Natural killer cell (primary cell): Measurements from ENCODE around the gene MPL. TPM values are rescaled to one million over a fixed set of nuclear protein-coding genes. Genes with fewer than 3 reads are reported as not detected.
"Not testable (repeated sequence)": the region's sequence is repeated elsewhere in the genome, so short reads cannot be mapped to it uniquely, and the experiment has no call there.

ENCODE experiments used
- ATAC-seq, 3 donors: fragments of 150-1000 bp in 2 of 3; fragments of 200-7000 bp in 1 of 3; cut with Tn5 transposase; 1 replicate in 1 of 3; 2 replicates in 2 of 3; pipeline ENCODE4 v1.10.0; 2021; ENCODE audit warnings: mild to moderate bottlenecking in 2 of 3, moderate library complexity in 2 of 3
- DNase-seq, 2 donors: peaks; one replicate each; pipeline versions ENCODE4 v3.0.0 to v3.0.0-alpha.2; 2013 to 2021; ENCODE audit warnings: mixed read lengths in 1 of 2
- H3K27ac ChIP-seq: one replicate; pipeline ENCODE4 v1.5.1; 2013; ENCODE audit warnings: mild to moderate bottlenecking, low read length
- H3K27me3 ChIP-seq: one replicate; pipeline ENCODE4 v1.6.1; 2013; ENCODE audit warnings: low read length; ENCODE audit not compliant: control insufficient read depth, insufficient read depth
- H3K36me3 ChIP-seq: one replicate; pipeline ENCODE4 v1.6.1; 2013; ENCODE audit warnings: low read length; ENCODE audit not compliant: control insufficient read depth, insufficient read depth
- H3K4me1 ChIP-seq: one replicate; pipeline ENCODE4 v1.6.1; 2013; ENCODE audit warnings: low read length; ENCODE audit not compliant: control insufficient read depth, insufficient read depth
- H3K4me3 ChIP-seq: one replicate; pipeline ENCODE4 v1.5.1; 2013; ENCODE audit warnings: low read length
- H3K9me3 ChIP-seq: one replicate; pipeline ENCODE4 v1.6.1; 2013; ENCODE audit warnings: low read length; ENCODE audit not compliant: control insufficient read depth, insufficient read depth
- H3K27ac Mint-ChIP-seq, 2 donors: one replicate each; pipeline ENCODE4 v1.8.0; 2022; ENCODE audit warnings: mild to moderate bottlenecking in 2 of 2, mixed read lengths in 2 of 2, moderate library complexity in 1 of 2
- H3K27me3 Mint-ChIP-seq, 2 donors: one replicate each; pipeline ENCODE4 v1.8.0; 2022; ENCODE audit warnings: low read depth in 2 of 2, mixed read lengths in 2 of 2
- H3K36me3 Mint-ChIP-seq: one replicate; pipeline ENCODE4 v1.8.0; 2022; ENCODE audit warnings: mixed read lengths
- H3K4me1 Mint-ChIP-seq, 2 donors: one replicate each; pipeline ENCODE4 v1.8.0; 2022; ENCODE audit warnings: mixed read lengths in 2 of 2
- H3K4me3 Mint-ChIP-seq: one replicate; pipeline ENCODE4 v1.8.0; 2022; ENCODE audit warnings: mild to moderate bottlenecking, moderate library complexity, mixed read lengths
- H3K9me3 Mint-ChIP-seq, 2 donors: one replicate each; pipeline ENCODE4 v1.8.0; 2022; ENCODE audit warnings: mixed read lengths in 2 of 2
- WGBS: methylation state at CpG from one replicate; pipeline ENCODE4 v1.1.7; 2013; ENCODE audit warnings: missing lambda C conversion rate; ENCODE audit not compliant: insufficient coverage; 5-methylcytosine and 5-hydroxymethylcytosine counted together
- intact Hi-C: fragments of 100-400 bp; cut with micrococcal nuclease; formaldehyde crosslinking; loops from one replicate; pipeline ENCODE4 v1.14.2; 2022
- total RNA-seq, 4 donors: library from RNA; stranded (reverse); fragments of 120-200 nt in 1 of 4; gene quantifications; one replicate each; pipeline versions ENCODE4 v1.2.3 to v1.2.4, GENCODE V29; 2013 to 2022
- TF ChIP-seq, protein P1 (sequence below): fragments of 200-600 bp; IDR thresholded peaks from one replicate; pipeline ENCODE4 v1.8.0; 2022; ENCODE audit warnings: antibody characterized with exemption

Gene MPL
- total RNA-seq, 3 donors from 2014 or later (not counting 1 experiment from before 2014, with no cell fraction given) = 0.43 to 1.7 (median 0.48) TPM

DNA sequence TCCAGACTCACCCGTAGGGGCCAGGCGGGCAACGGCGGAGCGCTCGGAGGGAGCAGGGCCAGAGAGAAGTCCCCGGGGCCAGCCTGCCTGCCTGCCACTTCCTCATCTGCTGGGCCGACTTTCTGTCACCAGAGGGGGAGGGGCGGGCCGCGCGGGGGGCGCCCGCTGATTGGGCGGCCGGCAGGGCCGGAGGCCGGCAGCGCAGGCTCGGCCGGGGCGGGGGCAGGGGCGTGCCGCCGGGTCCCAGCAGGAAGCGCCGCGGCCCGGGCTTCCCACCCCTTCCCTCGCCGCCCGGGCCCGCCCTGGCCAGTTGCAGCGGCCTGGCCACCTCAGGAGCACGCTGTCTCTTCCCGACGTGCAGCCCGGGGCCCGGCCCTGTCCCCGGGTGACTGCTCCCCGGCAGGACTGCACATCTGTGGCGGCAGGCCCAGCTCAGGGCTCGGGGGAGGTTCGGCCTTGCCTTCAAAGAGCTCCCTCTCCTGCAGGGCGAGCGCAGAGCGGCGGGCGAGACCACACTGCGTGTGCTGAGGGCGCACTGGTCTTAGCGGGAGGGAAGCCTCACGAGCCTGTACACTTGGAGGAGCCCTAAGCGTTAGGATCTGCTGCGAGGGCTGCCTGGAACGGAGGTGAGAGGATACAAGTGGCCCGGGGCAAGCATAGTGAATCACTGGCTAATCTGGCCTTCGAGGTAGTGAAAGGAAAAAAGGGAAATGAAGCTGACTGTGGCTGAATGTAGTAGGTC, 30.5 kb downstream of the MPL start, which contains the start of gene ELOVL1:
TSS of gene ELOVL1 (minus strand) at position 108 of the 742 bp plus-strand sequence. CDS start 2,402 bp downstream, outside the sequence.
- H3K4me3 Mint-ChIP-seq = peak within 1 kb of the TSS; percentile 96
- peaks cover 25% of the 10 kb centered on the region for H3K36me3 ChIP-seq
- H3K27me3 Mint-ChIP-seq = no peaks in the 10 kb centered on the region
- no peaks in the 10 kb centered on the region for H3K9me3 ChIP-seq
- TF ChIP-seq, protein P1, sequence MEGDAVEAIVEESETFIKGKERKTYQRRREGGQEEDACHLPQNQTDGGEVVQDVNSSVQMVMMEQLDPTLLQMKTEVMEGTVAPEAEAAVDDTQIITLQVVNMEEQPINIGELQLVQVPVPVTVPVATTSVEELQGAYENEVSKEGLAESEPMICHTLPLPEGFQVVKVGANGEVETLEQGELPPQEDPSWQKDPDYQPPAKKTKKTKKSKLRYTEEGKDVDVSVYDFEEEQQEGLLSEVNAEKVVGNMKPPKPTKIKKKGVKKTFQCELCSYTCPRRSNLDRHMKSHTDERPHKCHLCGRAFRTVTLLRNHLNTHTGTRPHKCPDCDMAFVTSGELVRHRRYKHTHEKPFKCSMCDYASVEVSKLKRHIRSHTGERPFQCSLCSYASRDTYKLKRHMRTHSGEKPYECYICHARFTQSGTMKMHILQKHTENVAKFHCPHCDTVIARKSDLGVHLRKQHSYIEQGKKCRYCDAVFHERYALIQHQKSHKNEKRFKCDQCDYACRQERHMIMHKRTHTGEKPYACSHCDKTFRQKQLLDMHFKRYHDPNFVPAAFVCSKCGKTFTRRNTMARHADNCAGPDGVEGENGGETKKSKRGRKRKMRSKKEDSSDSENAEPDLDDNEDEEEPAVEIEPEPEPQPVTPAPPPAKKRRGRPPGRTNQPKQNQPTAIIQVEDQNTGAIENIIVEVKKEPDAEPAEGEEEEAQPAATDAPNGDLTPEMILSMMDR = no peak
- H3K9me3 Mint-ChIP-seq = no peaks in the 10 kb centered on the region
- ATAC-seq = peak; percentile 87 to 95 (median 90)
- DNase-seq = peak; percentile 85 to 87
- peak within 1 kb of the TSS; percentile 80 for H3K27ac ChIP-seq
- H3K4me3 ChIP-seq = peak within 1 kb of the TSS; percentile 88
- WGBS = under 1% methylated on average over 58 of the region's 58 CpGs
- peak within 1 kb of the TSS; percentile 90 to 94 for H3K27ac Mint-ChIP-seq
- H3K27me3 ChIP-seq = no peaks in the 10 kb centered on the region
- peaks cover 32% of the 10 kb centered on the region for H3K4me1 ChIP-seq
- intact Hi-C loops = loop anchor here (1.0 kb wide), 2 partner anchors 10 to 21 kb away; partner anchors contain the start of genes CDC20, MED8 and SZT2
- H3K4me1 Mint-ChIP-seq = peaks cover 35 to 53% of the 10 kb centered on the region in 2 donors
- H3K36me3 Mint-ChIP-seq = no peaks in the 10 kb centered on the region

DNA sequence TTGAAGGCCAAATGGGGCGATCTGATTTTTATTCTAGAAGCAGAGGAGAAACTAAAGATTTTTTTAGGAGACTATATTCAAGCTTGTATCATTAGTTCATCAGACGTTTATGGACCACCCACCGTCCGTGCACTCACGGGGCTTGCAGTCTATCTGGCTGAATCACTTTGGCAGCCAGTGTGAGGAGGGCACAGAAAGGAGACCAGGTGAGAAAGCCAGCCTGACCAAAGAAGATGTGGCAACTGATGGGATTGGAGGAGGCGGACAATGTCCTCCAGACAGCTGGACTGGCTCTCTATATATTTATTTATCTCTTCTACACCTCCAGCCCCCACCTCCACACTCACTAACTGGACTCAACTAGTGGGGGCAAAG, 31.0 kb downstream of the MPL start:
- H3K27ac ChIP-seq = peak overlapping the region; percentile 79
- Mint-ChIP-seq H3K27ac (peak overlapping the region; percentile 90 to 94), H3K4me1 (peaks cover 35 to 53% of the 10 kb centered on the region in 2 donors), H3K9me3 (no peaks in the 10 kb centered on the region), H3K4me3 (peak overlapping the region; percentile 96), H3K36me3 (no peaks in the 10 kb centered on the region), H3K27me3 (no peaks in the 10 kb centered on the region)
- peaks cover 19% of the 10 kb centered on the region for H3K36me3 ChIP-seq
- no peak for DNase-seq
- peak overlapping the region; percentile 88 for H3K4me3 ChIP-seq
- 7% methylated on average over 5 of the region's 6 CpGs for WGBS
- intact Hi-C loops = loop anchor here (1.0 kb wide), 1 partner anchor 10 kb away; the partner anchor contains the start of gene CDC20
- no peaks in the 10 kb centered on the region for H3K9me3 ChIP-seq
- no peak for ATAC-seq
- H3K4me1 ChIP-seq = peaks cover 30% of the 10 kb centered on the region
- no peaks in the 10 kb centered on the region for H3K27me3 ChIP-seq
- TF ChIP-seq, protein P1 = no peak

GRCh38 chr1:43369779-43370178, 32.2 kb downstream of the MPL start:
- H3K27ac Mint-ChIP-seq, H3K4me3 Mint-ChIP-seq, H3K4me3 ChIP-seq: not testable (repeated sequence)

DNA sequence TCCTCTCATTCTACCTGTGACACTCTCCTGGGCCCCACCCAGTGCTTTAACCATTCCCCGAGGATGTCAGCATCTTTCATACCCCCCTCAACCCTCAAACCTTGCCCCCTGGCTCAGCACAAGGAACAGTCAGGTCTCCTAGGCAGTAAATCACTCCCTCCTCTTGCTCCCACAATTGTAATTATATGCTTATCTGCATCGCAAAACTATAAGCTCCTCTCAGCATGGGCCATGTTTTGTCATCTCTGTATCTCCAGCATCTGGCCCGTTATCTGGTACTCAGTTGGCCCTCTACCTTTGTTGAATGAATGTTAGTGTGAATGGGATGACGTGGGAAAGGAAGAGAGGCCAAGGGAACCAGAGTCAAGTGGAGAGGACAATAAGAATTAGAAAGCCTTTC, 32.9 kb downstream of the MPL start:
- Histone ChIP-seq H3K36me3 (peaks cover under 1% of the 10 kb centered on the region), H3K27me3 (no peaks in the 10 kb centered on the region), H3K4me1 (peaks cover 28% of the 10 kb centered on the region), H3K4me3 (no peak overlapping the region), H3K27ac (no peak overlapping the region), H3K9me3 (no peaks in the 10 kb centered on the region)
- H3K9me3 Mint-ChIP-seq = no peaks in the 10 kb centered on the region
- intact Hi-C loops = no loop called here
- H3K27me3 Mint-ChIP-seq = no peaks in the 10 kb centered on the region
- H3K27ac Mint-ChIP-seq = peak overlapping the region; percentile 43 to 45
- no peak for DNase-seq
- H3K4me3 Mint-ChIP-seq = no peak overlapping the region
- TF ChIP-seq, protein P1 = no peak
- WGBS = 98% methylated on average over 4 of the region's 4 CpGs
- ATAC-seq = no peak
- H3K36me3 Mint-ChIP-seq = no peaks in the 10 kb centered on the region
- peaks cover 23 to 34% of the 10 kb centered on the region in 2 donors for H3K4me1 Mint-ChIP-seq

More at GRCh38 chr1:43369779-43370178, 32.2 kb downstream of the MPL start:
- peaks cover 30 to 42% of the 10 kb centered on the region in 2 donors for H3K4me1 Mint-ChIP-seq
- ATAC-seq, DNase-seq, H3K9me3 Mint-ChIP-seq, intact Hi-C loops, H3K36me3 Mint-ChIP-seq, H3K27ac ChIP-seq, H3K27me3 Mint-ChIP-seq, H3K9me3 ChIP-seq, H3K36me3 ChIP-seq, H3K27me3 ChIP-seq: not testable (repeated sequence)
- peaks cover 28% of the 10 kb centered on the region for H3K4me1 ChIP-seq
- WGBS = 99% methylated on average over 4 of the region's 6 CpGs
